ENCODE data around the gene CAND1. TPM values are rescaled to one million over a fixed set of nuclear protein-coding genes. Genes with fewer than 3 reads are reported as not detected.

Gene CAND1
- total RNA-seq, 2 experiments from 2014 or later: 216 to 221 TPM

DNA sequence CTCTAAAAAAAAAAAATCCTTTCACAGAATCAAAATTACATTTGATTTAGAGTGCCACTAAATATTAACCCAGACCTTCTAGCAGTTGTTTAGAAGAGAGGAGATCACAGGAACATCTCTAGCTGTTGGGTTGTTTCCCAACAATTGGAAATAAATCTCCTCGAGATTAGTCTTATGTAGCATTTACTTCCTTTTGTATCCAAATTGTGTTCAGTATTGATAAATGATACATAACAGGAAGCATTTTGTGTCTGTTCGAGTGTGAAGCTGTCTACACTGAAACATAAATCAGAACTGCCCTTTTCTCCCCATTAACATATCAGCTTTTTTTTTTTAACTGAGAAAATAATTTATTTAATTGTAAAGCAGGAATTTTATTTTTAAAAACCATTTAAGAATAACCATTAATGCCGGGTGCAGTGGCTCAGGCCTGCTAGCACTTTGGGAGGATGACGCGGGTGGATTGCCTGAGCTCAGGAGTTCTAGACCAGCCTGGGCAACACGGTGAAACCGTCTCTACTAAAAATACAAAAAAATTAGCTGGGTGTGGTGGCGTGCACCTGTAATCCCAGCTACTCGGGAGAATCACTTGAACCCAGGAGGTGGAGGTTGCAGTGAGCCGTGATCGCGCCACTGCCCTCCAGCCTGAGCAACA, 14.7 kb upstream of the CAND1 start:
- Mint-ChIP-seq H3K36me3 (ENCODE audit: low read depth) (no peaks in the 10 kb centered on the region), H3K27ac (no peak overlapping the region)

DNA sequence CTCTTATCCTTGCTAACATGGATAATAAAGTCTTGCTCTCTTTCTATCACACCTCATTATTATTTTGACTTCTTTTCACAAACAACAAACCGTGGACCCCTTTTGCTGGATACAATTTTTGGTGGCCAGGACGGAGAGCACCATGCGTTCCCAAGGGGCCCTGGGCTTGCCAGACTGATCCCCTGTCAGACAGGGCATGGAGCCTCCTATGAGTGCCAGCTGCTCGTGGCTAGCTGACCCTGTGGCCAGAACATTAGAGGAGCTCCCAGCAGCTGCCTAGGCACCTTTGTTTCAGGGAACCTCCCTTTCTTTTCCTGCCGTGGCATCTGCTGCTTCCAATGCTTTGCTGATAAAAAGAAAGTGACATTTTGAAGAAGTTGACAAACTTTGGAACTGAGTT, 12.5 kb upstream of the CAND1 start:
- POLR2A ChIA-PET: no interaction called here
- Mint-ChIP-seq H3K27ac (no peak overlapping the region), H3K36me3 (ENCODE audit: low read depth) (no peaks in the 10 kb centered on the region), H3K9me3 (no peaks in the 10 kb centered on the region), H3K27me3 (no peaks in the 10 kb centered on the region), H3K4me3 (no peak overlapping the region), H3K4me1 (ENCODE audit: low read depth) (no peaks in the 10 kb centered on the region)
- CTCF ChIA-PET: interaction anchor here (0.6 kb wide), 1 partner anchor 945 kb away, joined by 3 read pairs; no protein-coding TSS in a partner anchor
- intact Hi-C loops (cut with micrococcal nuclease): no loop called here
- ATAC-seq: no peak
- TF ChIP-seq, protein P1, sequence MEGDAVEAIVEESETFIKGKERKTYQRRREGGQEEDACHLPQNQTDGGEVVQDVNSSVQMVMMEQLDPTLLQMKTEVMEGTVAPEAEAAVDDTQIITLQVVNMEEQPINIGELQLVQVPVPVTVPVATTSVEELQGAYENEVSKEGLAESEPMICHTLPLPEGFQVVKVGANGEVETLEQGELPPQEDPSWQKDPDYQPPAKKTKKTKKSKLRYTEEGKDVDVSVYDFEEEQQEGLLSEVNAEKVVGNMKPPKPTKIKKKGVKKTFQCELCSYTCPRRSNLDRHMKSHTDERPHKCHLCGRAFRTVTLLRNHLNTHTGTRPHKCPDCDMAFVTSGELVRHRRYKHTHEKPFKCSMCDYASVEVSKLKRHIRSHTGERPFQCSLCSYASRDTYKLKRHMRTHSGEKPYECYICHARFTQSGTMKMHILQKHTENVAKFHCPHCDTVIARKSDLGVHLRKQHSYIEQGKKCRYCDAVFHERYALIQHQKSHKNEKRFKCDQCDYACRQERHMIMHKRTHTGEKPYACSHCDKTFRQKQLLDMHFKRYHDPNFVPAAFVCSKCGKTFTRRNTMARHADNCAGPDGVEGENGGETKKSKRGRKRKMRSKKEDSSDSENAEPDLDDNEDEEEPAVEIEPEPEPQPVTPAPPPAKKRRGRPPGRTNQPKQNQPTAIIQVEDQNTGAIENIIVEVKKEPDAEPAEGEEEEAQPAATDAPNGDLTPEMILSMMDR (IDR thresholded peaks at IDR 0.05): no peak
- no peak for DNase-seq

More for the DNA sequence above, 14.7 kb upstream of the CAND1 start:
- ChIA-PET POLR2A (interaction anchor here (0.6 kb wide), 1 partner anchor 254 kb away, joined by 3 read pairs; no protein-coding TSS in a partner anchor), CTCF (no interaction called here)
- TF ChIP-seq, protein P1 (IDR thresholded peaks at IDR 0.05): no peak
- H3K4me3 Mint-ChIP-seq: no peak overlapping the region
- H3K4me1 Mint-ChIP-seq (ENCODE audit: low read depth): no peaks in the 10 kb centered on the region
- DNase-seq (no peak), ATAC-seq (no peak)
- H3K9me3 Mint-ChIP-seq: no peaks in the 10 kb centered on the region
- intact Hi-C loops (cut with micrococcal nuclease): no loop called here
- H3K27me3 Mint-ChIP-seq: peaks cover 5% of the 10 kb centered on the region

DNA sequence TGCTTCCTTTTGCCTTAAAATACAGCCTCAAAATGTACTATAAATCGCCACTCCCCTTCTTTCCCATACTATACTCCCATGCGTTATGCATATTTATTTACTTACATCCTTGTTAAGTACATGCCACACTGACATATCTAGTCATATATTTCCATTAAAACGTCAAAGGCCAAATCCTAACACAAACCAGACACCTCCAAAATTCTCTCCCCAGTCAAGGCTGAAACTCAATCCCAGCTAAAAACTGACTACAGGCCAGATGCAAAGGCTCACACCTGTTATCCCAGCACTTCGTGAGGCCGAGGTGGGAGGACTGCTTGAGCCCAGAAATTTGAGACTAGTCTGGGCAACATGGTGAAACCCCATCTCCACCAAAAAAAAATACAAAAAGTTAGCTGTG, 5.7 kb upstream of the CAND1 start:
- Mint-ChIP-seq H3K27ac (no peak overlapping the region), H3K4me3 (no peak overlapping the region), H3K4me1 (ENCODE audit: low read depth) (peaks cover 6% of the 10 kb centered on the region), H3K27me3 (no peaks in the 10 kb centered on the region), H3K9me3 (peaks cover 2% of the 10 kb centered on the region), H3K36me3 (ENCODE audit: low read depth) (peaks cover 3% of the 10 kb centered on the region)
- DNase-seq (no peak), ATAC-seq (no peak)
- ChIA-PET CTCF (no interaction called here), POLR2A (no interaction called here)
- TF ChIP-seq, protein P1 (IDR thresholded peaks at IDR 0.05): no peak
- intact Hi-C loops (cut with micrococcal nuclease): no loop called here

DNA sequence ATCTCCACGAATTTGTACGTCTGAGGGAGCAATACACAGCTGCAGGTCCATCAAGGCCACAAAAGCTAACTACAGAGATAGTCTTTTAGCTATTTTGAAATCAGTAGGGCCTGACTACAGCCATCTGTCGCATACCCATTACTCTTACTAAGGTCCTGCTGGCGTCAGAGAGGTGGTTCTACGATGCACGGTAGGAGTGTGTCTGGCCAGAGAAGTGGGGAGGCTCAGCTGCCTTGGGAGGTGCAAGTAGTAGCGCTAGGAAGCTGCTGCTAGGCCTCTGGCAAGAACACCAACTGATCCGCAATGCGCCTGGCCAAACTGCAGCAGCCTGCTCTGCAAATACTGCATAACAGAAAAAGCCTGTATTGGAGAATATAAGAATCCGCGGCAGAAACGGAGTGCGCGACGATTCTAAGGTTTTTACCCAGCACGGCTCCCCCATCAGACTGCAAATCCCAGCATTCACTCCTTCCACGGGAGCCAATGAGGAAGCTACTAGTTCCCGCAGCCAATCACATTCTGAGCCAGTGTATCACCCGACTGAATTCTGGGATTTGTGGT, 743 bp upstream of the CAND1 start:
- peaks cover 21% of the 10 kb centered on the region for H3K36me3 Mint-ChIP-seq (ENCODE audit: low read depth)
- DNase-seq (peak; percentile 92), ATAC-seq (peak; percentile 80)
- peak overlapping the region; percentile 100 for H3K27ac Mint-ChIP-seq
- peak overlapping the region; percentile 93 for H3K4me3 Mint-ChIP-seq
- peaks cover 2% of the 10 kb centered on the region for H3K9me3 Mint-ChIP-seq
- H3K4me1 Mint-ChIP-seq (ENCODE audit: low read depth): peaks cover 28% of the 10 kb centered on the region
- no peaks in the 10 kb centered on the region for H3K27me3 Mint-ChIP-seq
- intact Hi-C loops (cut with micrococcal nuclease): no loop called here
- CTCF ChIA-PET: interaction anchor here (0.9 to 2.4 kb wide), 5 partner anchors 12 to 674 kb away, joined by 3 to 11 read pairs (median 3); no protein-coding TSS in a partner anchor
- TF ChIP-seq, protein P1 (IDR thresholded peaks at IDR 0.05): no peak
- POLR2A ChIA-PET: interaction anchor here (0.8 to 2.1 kb wide), 10 partner anchors 8 to 380 kb away, joined by 3 to 10 read pairs (median 4); partner anchors contain the start of gene DYRK2

Measured in activated CD8-positive, alpha-beta T cell treated with anti-CD3 and anti-CD28 coated beads for 36 hours (primary cell).